Activated CD4-positive, alpha-beta T cell treated with anti-CD3 and anti-CD28 coated beads, Interleukin-2, amount 50 U/mL, for 4 hours (primary cell): ENCODE data around the gene ERC1.

Experiments used
- DNase-seq, 2 experiments: peaks; one replicate each; pipeline ENCODE4 v3.0.0-alpha.2; 2020

ERC1 gene

DNA sequence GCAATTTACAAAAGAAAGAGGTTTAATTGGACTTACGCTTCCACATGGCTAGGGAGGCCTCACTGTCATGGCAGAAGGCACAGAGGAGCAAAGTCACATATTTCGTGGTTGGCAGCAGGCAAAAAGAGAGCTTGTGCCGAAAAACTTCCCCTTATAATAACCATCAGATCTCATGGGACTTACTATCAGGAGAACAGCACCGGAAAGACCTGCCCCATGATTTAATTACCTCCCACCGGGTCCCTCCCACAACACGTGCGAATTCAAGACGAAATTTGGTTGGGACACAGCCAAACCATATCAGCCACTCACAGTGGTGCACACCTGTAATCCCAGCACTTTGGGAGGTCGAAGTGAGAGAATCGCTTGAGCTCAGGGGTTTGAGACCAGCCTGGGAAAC, 534.8 kb downstream of the ERC1 start:
- no peak for DNase-seq

- no peak for DNase-seq
Observed at GRCh38 chr12:1527789-1528188, 536.8 kb downstream of the ERC1 start.

- DNase-seq = no peak
Observed at GRCh38 chr12:1528791-1529190, 537.8 kb downstream of the ERC1 start.

DNA sequence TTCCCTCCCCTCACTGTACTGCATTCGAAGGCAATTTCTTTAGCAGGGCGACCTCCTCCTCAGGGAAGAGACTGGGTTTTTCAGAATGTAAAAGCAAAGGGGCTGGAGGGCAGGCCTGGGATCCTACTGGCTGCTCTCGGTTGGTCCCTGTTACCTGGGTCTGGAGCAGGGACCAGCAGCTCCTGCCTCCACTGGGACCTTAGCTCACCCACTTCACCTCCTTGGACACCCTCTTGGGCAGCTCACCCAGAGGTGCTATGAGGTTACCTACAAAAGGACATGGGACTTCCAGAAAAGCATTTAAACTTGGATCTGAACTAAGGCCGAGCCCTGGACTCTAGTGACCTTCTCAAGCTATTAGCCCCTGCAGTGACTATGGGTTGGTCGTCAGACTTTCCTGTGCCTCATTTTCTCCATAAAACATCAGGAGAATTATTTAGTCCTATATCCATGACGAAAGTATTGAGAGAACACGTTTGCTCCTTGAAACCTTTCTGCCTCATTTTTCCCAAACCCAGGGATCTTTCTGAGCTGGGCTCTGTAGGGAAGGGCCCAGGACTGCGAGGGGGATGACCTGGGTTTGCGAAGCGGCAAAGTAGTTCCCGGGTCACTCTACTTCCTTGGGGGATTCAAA, 538.3 kb downstream of the ERC1 start:
- no peak for DNase-seq

GRCh38 chr12:1529862-1530591, 539.0 kb downstream of the ERC1 start:
- no peak for DNase-seq

DNA sequence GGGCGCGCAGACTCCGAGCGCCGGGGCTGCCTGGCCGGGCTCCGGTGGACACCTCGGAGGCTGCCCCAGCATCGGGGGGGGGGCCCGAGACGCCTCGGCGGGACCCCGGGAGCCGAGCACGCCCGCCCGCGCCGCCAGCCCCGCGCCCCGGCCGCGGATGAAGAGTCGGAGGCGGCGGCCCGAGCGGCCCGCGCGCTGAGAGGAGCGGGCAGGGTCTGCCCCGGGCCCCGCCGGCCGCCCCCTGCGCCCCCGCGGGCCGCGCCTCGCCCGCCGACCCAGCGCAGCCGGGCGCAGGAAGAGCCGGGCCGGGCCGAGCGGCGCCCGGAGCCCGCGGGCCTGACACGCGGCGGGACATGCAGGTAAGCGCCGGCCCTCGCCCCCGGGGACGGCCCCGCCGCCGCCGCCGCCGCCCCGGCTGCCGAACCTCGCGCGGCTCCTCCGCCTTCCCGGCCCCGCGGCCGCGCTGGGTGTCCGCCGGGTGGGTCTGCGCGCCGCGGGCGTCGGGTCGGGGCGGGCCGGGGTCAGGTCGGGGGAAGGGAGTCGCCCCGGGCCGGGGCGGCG, 539.6 kb downstream of the ERC1 start:
- DNase-seq = no peak

- no peak for DNase-seq
Observed at GRCh38 chr12:1531153-1531653, 540.2 kb downstream of the ERC1 start.

GRCh38 chr12:1531654-1532374, 540.8 kb downstream of the ERC1 start:
- no peak for DNase-seq

DNA sequence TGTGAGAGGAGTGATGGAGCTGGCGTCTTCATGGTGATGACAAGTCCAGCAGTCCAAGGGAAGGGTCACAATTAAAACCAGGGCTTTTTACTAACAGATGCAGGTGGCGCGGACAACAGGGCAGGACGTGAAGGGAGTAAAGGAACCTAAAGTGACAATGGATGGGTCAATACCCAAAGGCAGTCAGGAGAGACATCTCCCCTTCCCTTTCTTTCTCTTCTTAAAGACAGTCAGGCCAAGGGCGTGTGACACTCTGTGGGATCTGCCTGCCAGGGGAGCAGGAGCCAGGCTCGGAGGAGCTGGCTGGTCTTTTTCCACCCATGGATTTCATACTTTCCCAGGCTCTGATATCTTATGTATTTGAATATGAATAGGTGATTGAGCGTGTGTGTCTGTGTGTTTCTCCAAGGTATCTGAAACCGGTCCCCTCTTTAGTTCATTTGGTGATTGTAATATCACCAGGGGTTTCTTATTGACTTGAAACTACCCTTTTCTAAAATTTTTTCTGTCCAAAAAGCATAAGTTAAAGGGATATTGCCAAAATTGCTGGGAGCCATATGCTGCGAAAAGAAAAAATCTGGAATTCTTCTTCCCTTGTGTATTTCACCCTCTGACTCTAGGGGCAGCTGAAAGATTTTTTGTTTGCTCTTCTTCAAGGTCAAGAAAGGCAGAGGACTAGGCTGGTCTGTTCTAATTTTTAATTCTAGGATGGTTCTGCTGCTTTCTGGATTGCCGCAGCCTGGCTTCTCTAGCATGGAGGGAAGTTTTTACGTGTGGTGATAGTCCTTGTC, 541.5 kb downstream of the ERC1 start:
- no peak for DNase-seq

DNA sequence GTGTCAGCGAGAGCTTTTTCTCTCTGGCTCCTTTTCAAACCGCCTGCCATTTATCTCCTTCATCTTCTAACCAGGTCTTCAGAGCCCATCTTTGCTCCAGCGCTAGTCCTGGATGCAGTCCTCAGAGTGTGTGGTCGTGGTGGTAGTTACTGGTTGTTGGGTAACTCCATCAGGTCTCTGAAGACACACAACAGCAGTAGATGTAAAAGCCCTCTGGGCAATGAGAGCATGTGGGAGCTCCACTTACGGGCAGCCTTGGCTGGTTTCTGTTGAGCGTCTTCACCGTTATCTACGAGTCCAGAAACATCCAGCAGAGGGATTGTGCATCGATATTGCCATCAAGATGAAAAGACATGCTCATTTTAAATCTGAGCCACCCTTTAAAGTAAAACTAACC, 542.2 kb downstream of the ERC1 start:
- no peak for DNase-seq

- DNase-seq = no peak
Observed at GRCh38 chr12:1533602-1534304, 542.7 kb downstream of the ERC1 start.

- no peak for DNase-seq
Observed at GRCh38 chr12:1534748-1535147, 543.7 kb downstream of the ERC1 start.

GRCh38 chr12:1536817-1537216, 545.8 kb downstream of the ERC1 start:
- DNase-seq = no peak

DNA sequence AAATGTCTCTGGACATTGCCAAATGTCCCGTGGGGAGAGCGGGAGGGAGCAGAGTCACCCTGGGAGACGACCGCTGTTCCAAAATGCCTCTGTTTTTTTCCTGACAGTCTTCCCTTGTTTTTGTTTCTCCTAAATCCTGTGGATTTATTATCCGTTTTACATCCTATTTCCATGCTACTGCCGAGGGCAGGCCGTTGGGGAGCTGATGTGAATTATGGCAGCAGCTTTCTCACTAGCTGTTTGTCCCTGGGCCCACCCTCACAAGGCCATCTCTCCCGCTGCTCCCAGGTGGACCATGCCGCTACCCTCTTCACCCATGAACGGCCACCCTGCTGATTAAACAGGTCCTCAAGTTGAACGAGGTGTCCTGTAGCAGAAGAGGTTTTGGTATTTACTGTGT, 548.1 kb downstream of the ERC1 start:
- no peak for DNase-seq

DNA sequence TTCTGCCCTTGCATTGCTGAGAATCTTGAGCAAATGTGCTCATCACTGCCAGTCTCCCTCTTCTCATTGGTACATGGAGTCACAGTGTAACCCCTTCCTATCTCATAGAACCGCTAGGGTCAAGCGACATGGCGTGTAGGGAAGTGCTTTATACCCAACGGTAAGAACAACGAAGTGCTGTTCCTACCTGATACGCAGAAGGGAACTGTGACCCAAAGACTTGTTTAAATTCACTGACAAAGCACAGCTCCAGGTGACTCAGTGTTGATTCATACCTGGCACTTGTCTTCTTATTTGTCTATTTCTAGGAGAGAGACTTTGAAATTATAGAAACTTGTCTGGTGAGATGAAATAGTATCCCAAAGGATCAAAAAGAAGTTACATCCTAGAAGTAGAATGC, 549.7 kb downstream of the ERC1 start:
- no peak for DNase-seq

GRCh38 chr12:1542599-1542998, 551.6 kb downstream of the ERC1 start:
- DNase-seq = no peak

- no peak for DNase-seq
Observed at GRCh38 chr12:1544996-1545700, 554.1 kb downstream of the ERC1 start.
